Psoas muscle (tissue), 8 donors: Measurements from ENCODE around the gene TBC1D9B. TPM values are rescaled to one million over a fixed set of nuclear protein-coding genes. Genes with fewer than 3 reads are reported as not detected.

Source experiments
- ATAC-seq, 4 donors: fragments of 200-7000 bp; cut with Tn5 transposase; one replicate each; pipeline ENCODE4 v1.9.1; 2020; ENCODE audit warnings: moderate library complexity in 3 of 4, mild to moderate bottlenecking in 2 of 4
- DNase-seq, 2 donors: peaks; one replicate each; pipeline ENCODE4 v3.0.0-alpha.2; 2020
- H3K27ac ChIP-seq: fragments of 200-600 bp; one replicate; pipeline ENCODE4 v1.8.0; 2022
- H3K27me3 ChIP-seq, 3 donors: fragments of 200-600 bp in 1 of 3; one replicate each; pipeline versions ENCODE4 v1.6.1 to v1.8.0; 2013 to 2022; ENCODE audit warnings: low read length in 2 of 3, mild to moderate bottlenecking in 2 of 3, moderate library complexity in 1 of 3; ENCODE audit not compliant: insufficient read depth in 3 of 3
- H3K36me3 ChIP-seq, 2 donors: fragments of 200-600 bp in 1 of 2; one replicate each; pipeline versions ENCODE4 v1.6.1 to v1.8.0; 2013 to 2022; ENCODE audit warnings: low read depth in 1 of 2, mild to moderate bottlenecking in 1 of 2, moderate library complexity in 1 of 2; ENCODE audit not compliant: insufficient read depth in 1 of 2
- H3K4me1 ChIP-seq: fragments of 200-600 bp; one replicate; pipeline ENCODE4 v1.8.0; 2022
- H3K4me3 ChIP-seq: fragments of 200-600 bp; one replicate; pipeline ENCODE4 v1.8.0; 2022; ENCODE audit warnings: mild to moderate bottlenecking
- H3K9me3 ChIP-seq: fragments of 200-600 bp; one replicate; pipeline ENCODE4 v1.8.0; 2022
- CTCF ChIP-seq: fragments of 200-600 bp; IDR thresholded peaks from one replicate; pipeline ENCODE4 v1.8.0; 2022; ENCODE audit warnings: antibody characterized with exemption
- WGBS, 3 donors: extraction: QIAGEN DNeasy Blood & Tissue Kit; methylation state at CpG; one replicate each; pipeline versions ENCODE4 v1.1.6 to v1.1.7; 2013; 5-methylcytosine and 5-hydroxymethylcytosine counted together
- intact Hi-C, 2 donors: fragments of 100-400 bp; cut with DNase I; formaldehyde crosslinking; loops; one replicate each; pipeline versions ENCODE4 v1.11.0 to v1.14.2; 2022
- polyA plus RNA-seq, 3 donors: library from polyadenylated mRNA; stranded (reverse); fragments of 200-250 nt; gene quantifications; one replicate each; pipeline ENCODE4 v1.2.3, GENCODE V29; 2013
- total RNA-seq, 4 donors: library from RNA; stranded (reverse); fragmentation: NEBNext Ultra II Directional in 2 of 4; extraction: Animal tissue kit (Norgen Biotek cat#: 25700) in 2 of 4; gene quantifications; one replicate each; pipeline versions ENCODE4 v1.2.1 to v1.2.4, GENCODE V29; 2021 to 2023
- donor health status: healthy with polysubstance abuse.
- donor health status: DM: no; HTN: no; CAD: no; lungs with moderate emphysema.
- donor health status: Bipolar disorder and iron deficiency.
- donor health status: healthy.
- donor health status: DM: yes; HTN: yes; CAD: no.
- donor health status: DM: no; HTN: no; CAD: no.
- donor health status: DM: no; HTN: no; CAD: no.
- donor health status: DM: yes; HTN: yes; CAD: no.

TBC1D9B gene
- total and polyA plus RNA-seq, 7 donors, result 30.1 to 50.2 (median 40.2) TPM

GRCh38 chr5:179906795-179907555 is 722 bp downstream of the TBC1D9B start:
- Histone ChIP-seq H3K27me3 (no peaks in the 10 kb centered on the region), H3K27ac (peak overlapping the region; percentile 56), H3K4me3 (peak overlapping the region; percentile 73), H3K36me3 (peaks cover 0 to 37% of the 10 kb centered on the region in 2 donors), H3K4me1 (peaks cover 16% of the 10 kb centered on the region), H3K9me3 (no peaks in the 10 kb centered on the region)
- ATAC-seq, result peak; percentile 11 to 67 (median 42)
- TF ChIP-seq CTCF, result no peak
- peak; percentile 34 to 74 for DNase-seq
- intact Hi-C loops, result loop anchor here (5.0 to 10.0 kb wide), 6 partner anchors 35 to 165 kb away; partner anchors contain the start of genes MGAT4B (in 1 of the 2) and RNF130 (in 1 of the 2)
- WGBS, 3 donors, result 6 to 12% (median 9%) methylated on average over 28 to 50 of the region's 50 CpGs

- no peaks in the 10 kb centered on the region for H3K27me3 ChIP-seq
- DNase-seq, result no peak
- no peak for TF ChIP-seq CTCF
- H3K36me3 ChIP-seq, result peaks cover 0 to 39% of the 10 kb centered on the region in 2 donors
- H3K4me1 ChIP-seq, result peaks cover 22% of the 10 kb centered on the region
- WGBS, 3 donors, result 75 to 86% (median 79%) methylated on average over 24 of the region's 24 CpGs
- intact Hi-C loops, result loop anchor here (5.0 to 10.0 kb wide), 6 partner anchors 34 to 166 kb away; partner anchors contain the start of genes MGAT4B (in 1 of the 2) and RNF130 (in 1 of the 2)
- ATAC-seq, result no peak
- H3K9me3 ChIP-seq, result no peaks in the 10 kb centered on the region
- H3K4me3 ChIP-seq, result peak overlapping the region; percentile 73
- peak overlapping the region; percentile 56 for H3K27ac ChIP-seq
These were observed 1.4 kb downstream of the TBC1D9B start for GRCh38 chr5:179906294-179906794.

DNA sequence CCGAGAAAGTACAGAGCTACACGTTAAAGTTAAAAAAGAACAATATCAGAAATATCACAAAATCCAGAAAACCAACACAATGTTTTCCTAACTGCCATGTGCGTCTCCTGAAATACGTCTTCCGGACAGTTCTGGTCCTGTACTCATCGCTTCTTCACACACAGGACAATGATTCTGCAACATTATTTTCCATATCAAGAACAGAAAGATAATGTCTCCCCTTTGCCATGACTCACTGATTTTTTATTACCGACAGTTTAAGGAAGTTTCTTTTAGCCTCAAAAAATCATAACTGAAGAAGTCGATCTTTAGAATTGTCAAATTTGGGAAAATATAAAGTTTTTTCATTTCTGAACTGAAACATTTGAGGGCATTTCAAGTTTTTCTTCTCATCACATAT is 2.5 kb downstream of the TBC1D9B start:
- H3K4me3 ChIP-seq, result no peak overlapping the region
- H3K4me1 ChIP-seq, result peaks cover 29% of the 10 kb centered on the region
- no peak overlapping the region for H3K27ac ChIP-seq
- 91 to 93% (median 93%) methylated on average over 8 of the region's 8 CpGs for WGBS, 3 donors
- peaks cover 0 to 39% of the 10 kb centered on the region in 2 donors for H3K36me3 ChIP-seq
- intact Hi-C loops, result loop anchor here (5.0 to 10.0 kb wide), 6 partner anchors 33 to 167 kb away; partner anchors contain the start of genes MGAT4B (in 1 of the 2) and RNF130 (in 1 of the 2)
- H3K27me3 ChIP-seq, result no peaks in the 10 kb centered on the region
- no peak for TF ChIP-seq CTCF
- DNase-seq, result no peak
- no peak for ATAC-seq
- H3K9me3 ChIP-seq, result no peaks in the 10 kb centered on the region

GRCh38 chr5:179904463-179905160 is 3.1 kb downstream of the TBC1D9B start:
- Histone ChIP-seq H3K27me3 (no peaks in the 10 kb centered on the region), H3K36me3 (peaks cover 0 to 43% of the 10 kb centered on the region in 2 donors), H3K4me1 (peaks cover 32% of the 10 kb centered on the region), H3K9me3 (no peaks in the 10 kb centered on the region), H3K4me3 (no peak overlapping the region), H3K27ac (no peak overlapping the region)
- 93 to 94% (median 93%) methylated on average over 25 of the region's 25 CpGs for WGBS, 3 donors
- intact Hi-C loops, result loop anchor here (5.0 to 10.0 kb wide), 6 partner anchors 32 to 168 kb away; partner anchors contain the start of genes MGAT4B (in 1 of the 2) and RNF130 (in 1 of the 2)
- DNase-seq (no peak), ATAC-seq (no peak)
- no peak for TF ChIP-seq CTCF
